Measurements from ENCODE around the gene PGLYRP1. TPM values are rescaled to one million over a fixed set of nuclear protein-coding genes. Genes with fewer than 3 reads are reported as not detected.

PGLYRP1 gene
- polyA plus RNA-seq, 12 donors = 0.28 to 4.1 (median 0.62) TPM; not detected in 5

- no peak for DNase-seq
These were observed 20.1 kb downstream of the PGLYRP1 start for GRCh38 chr19:46002678-46003275.

GRCh38 chr19:46000491-46001246, 22.2 kb downstream of the PGLYRP1 start:
- no peak for DNase-seq

- no peak for DNase-seq
These were observed 23.2 kb downstream of the PGLYRP1 start for GRCh38 chr19:45999653-46000121.

- no peak for DNase-seq
These were observed 24.0 kb downstream of the PGLYRP1 start for GRCh38 chr19:45998834-45999233.

- DNase-seq = no peak
These were observed 25.9 kb downstream of the PGLYRP1 start for GRCh38 chr19:45996933-45997332.

GRCh38 chr19:45995715-45996385, 27.0 kb downstream of the PGLYRP1 start:
- DNase-seq = no peak

GRCh38 chr19:45994998-45995714, 27.7 kb downstream of the PGLYRP1 start, which contains the start of gene CCDC61:
Gene CCDC61, plus strand, starts transcription at chr19:45995467. Its CDS starts 7,552 bp downstream, at chr19:46003019.
- DNase-seq = peak; percentile 99

- DNase-seq = no peak
These were observed 28.3 kb downstream of the PGLYRP1 start for GRCh38 chr19:45994456-45994997.

GRCh38 chr19:45990113-45990728, 32.6 kb downstream of the PGLYRP1 start:
- no peak for DNase-seq

- no peak for DNase-seq
These were observed 37.5 kb downstream of the PGLYRP1 start for GRCh38 chr19:45985321-45985720.

- DNase-seq = no peak
These were observed 41.5 kb downstream of the PGLYRP1 start for GRCh38 chr19:45981350-45981749.

- DNase-seq = no peak
These were observed 44.7 kb downstream of the PGLYRP1 start for GRCh38 chr19:45978156-45978555.

GRCh38 chr19:45976178-45976577, 46.7 kb downstream of the PGLYRP1 start:
- DNase-seq = no peak

- DNase-seq = no peak
These were observed 47.4 kb downstream of the PGLYRP1 start for GRCh38 chr19:45975306-45976070.

- peak; percentile 35 for DNase-seq
These were observed 49.1 kb downstream of the PGLYRP1 start, which contains the start of gene NOVA2 for GRCh38 chr19:45973553-45974338. Gene NOVA2, minus strand, starts transcription at chr19:45973865. Its CDS starts 514 bp downstream, at chr19:45973351.

- no peak for DNase-seq
These were observed 49.8 kb downstream of the PGLYRP1 start for GRCh38 chr19:45972947-45973540.

GRCh38 chr19:45972081-45972946, 50.5 kb downstream of the PGLYRP1 start:
- DNase-seq = no peak
